GM10248 (cell line): ENCODE measurements around the gene CAMK1D.

Experiments
- CTCF ChIA-PET: fragments of 300-600 bp; sonication (Branson Sonifier 250); formaldehyde crosslinking; extraction: SDS; loops from one replicate; lab custom pipeline; 2021; ENCODE audit warnings: antibody characterized with exemption; lab: Yijun Ruan, JAX
- POLR2A ChIA-PET: fragments of 350-650 bp; sonication (Branson Sonifier 250); formaldehyde crosslinking; extraction: SDS; loops from one replicate; lab custom pipeline; 2020; ENCODE audit warnings: antibody characterized with exemption; lab: Yijun Ruan, JAX
- DNase-seq: peaks from one replicate; pipeline ENCODE4 v3.0.0; 2012; ENCODE audit errors: extremely low spot score
- TF ChIP-seq, protein P1 (sequence below): IDR thresholded peaks from 2 replicates; pipeline ENCODE4 v1.5.1; 2012; ENCODE audit warnings: mild to moderate bottlenecking, low read depth; ENCODE audit errors: extremely low read depth, missing control alignments, control extremely low read depth

Gene CAMK1D

DNA sequence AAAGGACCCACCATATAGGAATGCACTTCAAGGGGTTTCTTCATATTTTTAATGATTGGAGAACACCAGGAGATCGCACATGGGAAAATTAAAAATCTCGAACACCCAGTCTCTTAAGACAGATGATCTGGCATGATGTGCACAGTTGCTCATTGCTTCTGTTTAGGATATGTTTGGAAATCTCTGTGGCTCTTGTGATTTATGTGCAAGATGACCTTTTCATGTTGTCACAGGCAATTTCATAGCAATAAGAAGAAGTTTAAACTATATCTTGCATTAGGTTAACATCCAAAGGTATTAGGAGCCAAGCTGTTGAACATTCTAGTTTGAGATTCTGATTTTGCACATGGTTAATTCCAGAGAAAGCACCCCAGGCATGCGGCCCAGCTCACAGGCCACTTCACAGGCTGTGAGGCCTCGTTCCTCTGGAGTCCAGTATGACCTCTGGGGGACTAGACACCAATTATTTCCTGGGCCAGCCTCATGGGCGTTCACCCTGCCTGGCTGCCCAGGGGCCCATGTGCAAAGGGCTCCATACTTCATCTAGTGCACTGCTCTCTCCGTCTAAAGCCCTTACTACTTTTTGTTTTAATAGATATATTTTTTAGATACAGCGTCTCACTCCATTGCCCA, 28.4 kb downstream of the CAMK1D start:
- DNase-seq, result no peak
- ChIA-PET POLR2A (no interaction called here), CTCF (interaction anchor here (1.0 to 1.3 kb wide), 5 partner anchors 10 to 181 kb away, joined by 3 to 4 read pairs (median 3); no protein-coding TSS in a partner anchor)
- TF ChIP-seq, protein P1, sequence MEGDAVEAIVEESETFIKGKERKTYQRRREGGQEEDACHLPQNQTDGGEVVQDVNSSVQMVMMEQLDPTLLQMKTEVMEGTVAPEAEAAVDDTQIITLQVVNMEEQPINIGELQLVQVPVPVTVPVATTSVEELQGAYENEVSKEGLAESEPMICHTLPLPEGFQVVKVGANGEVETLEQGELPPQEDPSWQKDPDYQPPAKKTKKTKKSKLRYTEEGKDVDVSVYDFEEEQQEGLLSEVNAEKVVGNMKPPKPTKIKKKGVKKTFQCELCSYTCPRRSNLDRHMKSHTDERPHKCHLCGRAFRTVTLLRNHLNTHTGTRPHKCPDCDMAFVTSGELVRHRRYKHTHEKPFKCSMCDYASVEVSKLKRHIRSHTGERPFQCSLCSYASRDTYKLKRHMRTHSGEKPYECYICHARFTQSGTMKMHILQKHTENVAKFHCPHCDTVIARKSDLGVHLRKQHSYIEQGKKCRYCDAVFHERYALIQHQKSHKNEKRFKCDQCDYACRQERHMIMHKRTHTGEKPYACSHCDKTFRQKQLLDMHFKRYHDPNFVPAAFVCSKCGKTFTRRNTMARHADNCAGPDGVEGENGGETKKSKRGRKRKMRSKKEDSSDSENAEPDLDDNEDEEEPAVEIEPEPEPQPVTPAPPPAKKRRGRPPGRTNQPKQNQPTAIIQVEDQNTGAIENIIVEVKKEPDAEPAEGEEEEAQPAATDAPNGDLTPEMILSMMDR, result no peak

DNA sequence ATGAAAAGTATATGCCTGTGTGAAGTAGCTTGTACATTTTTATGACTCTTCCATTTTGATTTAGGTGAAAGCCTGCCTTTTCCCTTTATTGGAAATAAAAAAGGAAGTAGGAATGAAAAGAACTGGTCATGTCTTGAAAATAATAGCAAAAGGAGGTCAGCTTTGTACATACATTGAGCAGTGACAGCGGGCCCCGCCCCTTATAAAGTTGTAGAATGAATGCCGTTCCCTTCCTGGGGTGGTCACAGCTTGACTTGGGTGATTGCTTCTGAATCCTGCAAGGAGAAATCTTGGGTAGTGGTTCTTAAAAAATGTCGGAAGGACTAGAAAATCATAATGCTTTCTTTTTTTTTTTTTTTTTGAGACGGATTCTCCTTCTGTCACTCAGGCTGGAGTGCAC, 31.7 kb downstream of the CAMK1D start:
- ChIA-PET CTCF (interaction anchor here (1.3 kb wide), 1 partner anchor 10 kb away, joined by 4 read pairs; no protein-coding TSS in a partner anchor), POLR2A (no interaction called here)
- no peak for DNase-seq

DNA sequence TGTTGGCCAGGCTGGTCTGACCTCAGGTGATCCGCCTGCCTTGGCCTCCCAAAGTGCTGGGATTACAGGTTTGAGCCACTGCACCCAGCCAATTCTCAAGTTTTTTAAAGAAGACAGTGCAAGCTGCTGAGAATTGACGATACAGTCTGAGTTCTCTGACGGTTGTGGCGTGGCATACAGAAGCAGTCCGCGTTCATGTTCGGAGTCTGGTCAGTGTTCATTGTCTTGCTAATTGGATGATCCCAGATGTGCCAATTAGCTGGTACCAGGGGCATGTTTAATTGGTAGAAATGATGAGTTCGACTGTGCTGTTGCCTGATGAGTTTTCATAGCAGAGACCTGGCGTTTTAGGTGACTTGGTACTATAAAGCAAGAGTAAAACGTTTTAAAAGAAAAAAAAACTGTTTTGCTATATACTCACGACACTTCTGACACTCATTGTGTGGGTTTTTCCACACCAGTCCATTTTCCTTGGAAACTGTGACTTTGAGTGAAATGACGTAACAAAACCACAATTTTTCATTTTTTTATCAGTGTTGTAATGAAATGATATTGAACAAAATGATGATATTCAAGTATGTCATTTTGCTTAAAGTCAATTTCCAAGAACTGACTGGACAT, 32.3 kb downstream of the CAMK1D start:
- no peak for DNase-seq
- TF ChIP-seq, protein P1, result no peak
- ChIA-PET CTCF (interaction anchor here (1.1 to 1.7 kb wide), 6 partner anchors 9 to 718 kb away, joined by 3 to 5 read pairs (median 4); partner anchors contain the start of gene OPTN), POLR2A (no interaction called here)

More for the DNA sequence above, 31.7 kb downstream of the CAMK1D start:
- TF ChIP-seq, protein P1, result no peak

DNA sequence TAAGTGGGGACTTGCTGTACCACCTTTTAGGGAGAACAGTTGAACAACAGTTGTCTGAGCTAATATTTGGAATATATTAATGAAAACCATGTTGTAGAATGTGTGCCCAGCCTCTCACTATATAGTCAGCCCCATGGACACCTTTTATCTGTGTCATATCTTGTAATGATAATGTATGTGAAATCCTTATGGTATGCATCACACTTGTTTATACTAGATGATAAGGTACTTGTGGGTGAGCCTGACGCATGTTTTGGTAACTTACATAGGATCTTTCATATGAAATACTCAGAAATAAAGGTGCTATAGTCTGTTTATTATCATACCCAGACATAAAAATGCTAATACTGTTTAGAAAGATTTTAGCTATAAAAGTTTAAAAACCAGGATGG, 32.8 kb downstream of the CAMK1D start:
- ChIA-PET CTCF (interaction anchor here (1.1 to 1.7 kb wide), 7 partner anchors 13 to 717 kb away, joined by 3 to 6 read pairs (median 4); partner anchors contain the start of gene OPTN), POLR2A (interaction anchor here (0.5 kb wide), 1 partner anchor 1804 kb away, joined by 3 read pairs; no protein-coding TSS in a partner anchor)
- TF ChIP-seq, protein P1, result no peak
- DNase-seq, result no peak

DNA sequence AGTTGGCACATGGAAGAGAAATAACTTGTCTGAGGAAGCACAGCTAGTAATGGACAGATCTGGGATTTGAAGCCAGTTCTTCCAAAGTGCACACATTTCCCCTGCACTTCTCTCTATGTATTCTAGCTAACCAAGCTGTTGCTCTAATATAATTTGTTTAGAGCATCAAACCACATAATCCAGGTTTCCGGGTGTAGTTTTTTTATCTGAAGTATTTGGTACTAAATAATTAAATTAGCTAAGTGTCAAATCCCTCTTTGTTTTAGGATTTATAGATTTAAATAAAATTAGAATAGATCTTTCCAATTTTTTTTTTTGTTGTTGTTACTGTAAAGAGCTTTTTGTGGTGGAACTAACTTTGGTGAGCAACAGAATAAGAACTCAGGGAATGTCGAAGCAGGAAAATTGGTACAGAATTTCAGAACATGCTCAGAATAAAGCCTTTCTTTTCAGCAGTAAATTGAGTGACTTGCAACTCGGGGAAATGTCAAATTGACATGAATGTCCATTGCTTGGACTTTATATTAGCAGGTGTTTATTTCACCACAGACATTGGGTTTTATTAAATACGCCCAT, 33.7 kb downstream of the CAMK1D start:
- CTCF ChIA-PET, result interaction anchor here (1.1 to 1.9 kb wide), 9 partner anchors 11 to 717 kb away, joined by 3 to 6 read pairs (median 4); partner anchors contain the start of gene OPTN
- DNase-seq, result no peak
- POLR2A ChIA-PET, result interaction anchor here (0.5 kb wide), 1 partner anchor 1803 kb away, joined by 3 read pairs; no protein-coding TSS in a partner anchor
- TF ChIP-seq, protein P1, result no peak

DNA sequence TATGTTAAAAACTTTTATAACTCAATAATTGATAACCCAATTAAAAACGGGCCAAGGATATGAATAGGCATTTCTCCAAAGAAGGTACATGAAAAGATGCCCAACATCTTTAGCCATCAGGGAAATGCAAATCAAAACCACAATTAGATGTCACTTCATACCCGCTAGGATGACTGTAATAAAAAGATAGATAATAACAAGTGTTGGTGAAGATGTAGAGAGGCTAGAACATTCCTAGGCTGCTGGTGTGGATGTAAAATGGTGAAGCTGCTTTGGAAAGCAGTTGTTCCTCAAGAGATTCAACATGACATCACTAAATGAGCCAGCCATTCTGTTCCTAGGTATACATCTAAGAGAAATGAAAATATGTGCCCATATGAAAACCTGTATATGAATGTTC, 35.6 kb downstream of the CAMK1D start:
- no peak for DNase-seq
- TF ChIP-seq, protein P1, result no peak
- ChIA-PET POLR2A (no interaction called here), CTCF (interaction anchor here (1.4 kb wide), 1 partner anchor 9 kb away, joined by 3 read pairs; no protein-coding TSS in a partner anchor)
